Omental fat pad (tissue), 4 donors: Measurements from ENCODE around the gene SSBP3. TPM values are rescaled to one million over a fixed set of nuclear protein-coding genes. Genes with fewer than 3 reads are reported as not detected.

Experiments
- ATAC-seq: fragments of 150-250 bp; one replicate; pipeline ENCODE4 v1.9.1; 2016; ENCODE audit warnings: mild to moderate bottlenecking, moderate library complexity; ENCODE audit not compliant: low FRiP score
- DNase-seq: peaks from one replicate; pipeline ENCODE4 v3.0.0-alpha.2; 2019; ENCODE audit warnings: low spot score
- total RNA-seq, 4 donors: library from RNA; depleted of rRNA; stranded (reverse); fragments of >200 nt; gene quantifications; one replicate each; pipeline ENCODE4 v1.1.0, GENCODE V29; 2016
- TF ChIP-seq, protein P1 (sequence below), 3 donors: fragments of 450-650 bp; IDR thresholded peaks; one replicate each; pipeline ENCODE4 v1.5.1; 2016 to 2017; ENCODE audit warnings: antibody characterized with exemption in 3 of 3, mild to moderate bottlenecking in 3 of 3, moderate library complexity in 2 of 3

SSBP3 gene
- total RNA-seq, 4 donors from 2014 or later, result 21.0 to 32.6 (median 22.9) TPM

DNA sequence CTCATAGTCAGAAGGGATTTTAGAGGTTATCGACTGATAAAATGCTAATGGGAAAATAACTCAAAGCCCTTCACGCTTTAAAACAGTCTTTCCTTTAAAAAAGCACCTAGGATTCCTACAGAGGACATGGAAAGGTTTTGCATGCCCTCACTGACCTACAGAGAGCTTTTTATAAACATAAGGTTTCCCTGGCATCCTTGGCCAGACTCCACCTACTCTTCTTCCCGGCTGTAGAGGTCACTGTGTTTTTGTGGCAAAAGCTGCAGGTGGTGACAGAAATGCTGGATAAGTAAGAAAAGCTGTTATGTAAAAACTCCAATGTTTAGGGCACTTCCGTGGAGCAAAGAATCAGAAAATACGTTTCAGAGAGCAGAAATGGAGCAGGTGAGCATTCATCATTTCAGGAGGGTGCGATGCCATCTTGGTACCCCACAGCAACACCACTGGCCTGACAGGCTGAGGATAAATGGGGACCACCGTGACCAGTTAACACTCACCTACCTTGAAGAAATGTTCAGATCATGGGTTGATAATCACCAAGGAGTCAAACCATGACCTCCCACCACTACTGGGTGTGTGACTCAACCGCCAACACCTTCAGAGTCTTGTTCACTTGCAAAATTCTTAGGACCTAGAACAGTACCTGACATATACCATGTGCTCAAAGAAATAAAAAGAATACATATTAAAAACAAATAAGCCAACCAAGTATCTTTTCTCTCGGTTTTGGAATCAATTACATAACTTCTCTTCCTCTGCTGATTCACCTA is 46.6 kb downstream of the SSBP3 start:
- no peak for DNase-seq
- TF ChIP-seq, protein P1, sequence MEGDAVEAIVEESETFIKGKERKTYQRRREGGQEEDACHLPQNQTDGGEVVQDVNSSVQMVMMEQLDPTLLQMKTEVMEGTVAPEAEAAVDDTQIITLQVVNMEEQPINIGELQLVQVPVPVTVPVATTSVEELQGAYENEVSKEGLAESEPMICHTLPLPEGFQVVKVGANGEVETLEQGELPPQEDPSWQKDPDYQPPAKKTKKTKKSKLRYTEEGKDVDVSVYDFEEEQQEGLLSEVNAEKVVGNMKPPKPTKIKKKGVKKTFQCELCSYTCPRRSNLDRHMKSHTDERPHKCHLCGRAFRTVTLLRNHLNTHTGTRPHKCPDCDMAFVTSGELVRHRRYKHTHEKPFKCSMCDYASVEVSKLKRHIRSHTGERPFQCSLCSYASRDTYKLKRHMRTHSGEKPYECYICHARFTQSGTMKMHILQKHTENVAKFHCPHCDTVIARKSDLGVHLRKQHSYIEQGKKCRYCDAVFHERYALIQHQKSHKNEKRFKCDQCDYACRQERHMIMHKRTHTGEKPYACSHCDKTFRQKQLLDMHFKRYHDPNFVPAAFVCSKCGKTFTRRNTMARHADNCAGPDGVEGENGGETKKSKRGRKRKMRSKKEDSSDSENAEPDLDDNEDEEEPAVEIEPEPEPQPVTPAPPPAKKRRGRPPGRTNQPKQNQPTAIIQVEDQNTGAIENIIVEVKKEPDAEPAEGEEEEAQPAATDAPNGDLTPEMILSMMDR (IDR thresholded peaks at IDR 0.05), result no peak
- ATAC-seq, result no peak

DNA sequence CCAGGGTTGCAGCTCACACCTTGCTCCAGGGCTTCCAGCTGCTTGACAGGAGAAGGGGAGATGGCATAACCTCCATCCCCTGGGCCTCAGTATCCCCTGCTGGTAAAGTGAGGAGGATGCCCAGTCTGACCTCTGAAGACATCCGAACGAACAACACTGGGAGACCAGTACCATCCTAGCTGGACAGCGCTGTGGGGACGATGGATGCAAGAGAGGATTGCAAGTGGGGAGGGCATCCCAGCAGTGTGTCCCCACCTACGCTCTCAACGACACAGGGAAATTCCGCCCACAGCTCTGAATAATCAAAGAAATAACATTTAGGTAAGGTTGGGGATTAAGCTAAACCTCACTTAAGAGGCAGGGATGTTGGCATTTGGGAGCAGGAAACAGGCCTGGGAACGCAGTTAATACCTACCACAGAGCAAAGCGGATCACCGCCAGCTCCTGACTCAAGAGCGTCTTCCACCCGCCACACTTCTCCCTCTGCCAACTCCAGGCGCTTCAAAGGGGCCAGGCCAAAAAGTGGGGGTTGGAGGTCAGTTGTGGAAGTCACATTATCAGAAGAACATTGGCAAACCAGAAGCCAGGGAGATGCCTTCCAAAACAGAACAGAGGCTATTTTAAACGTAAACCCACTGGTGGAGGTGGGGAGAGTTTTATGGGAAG is 47.6 kb downstream of the SSBP3 start:
- DNase-seq (no peak), ATAC-seq (no peak)
- TF ChIP-seq, protein P1 (IDR thresholded peaks at IDR 0.05), result no peak

DNA sequence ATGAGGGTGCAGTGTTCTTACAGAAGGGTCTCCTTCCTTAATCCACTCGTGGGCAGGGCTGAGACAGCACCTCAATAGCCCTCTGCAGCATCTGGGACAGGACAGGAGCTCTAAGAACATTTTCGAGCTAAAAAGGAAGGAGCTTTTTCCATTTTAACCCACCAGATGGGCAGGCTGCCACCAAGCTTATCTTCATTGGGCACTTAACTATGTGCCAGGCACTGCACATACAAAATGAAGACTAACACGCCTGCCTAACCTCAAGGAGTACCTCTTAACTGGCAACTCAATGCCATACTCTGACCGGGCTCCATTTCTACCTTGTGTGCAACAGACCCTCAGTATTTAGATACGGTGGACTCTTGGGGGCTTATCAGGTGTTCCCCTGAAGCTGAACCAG is 48.2 kb downstream of the SSBP3 start:
- TF ChIP-seq, protein P1 (IDR thresholded peaks at IDR 0.05), result no peak
- no peak for DNase-seq
- ATAC-seq, result no peak

DNA sequence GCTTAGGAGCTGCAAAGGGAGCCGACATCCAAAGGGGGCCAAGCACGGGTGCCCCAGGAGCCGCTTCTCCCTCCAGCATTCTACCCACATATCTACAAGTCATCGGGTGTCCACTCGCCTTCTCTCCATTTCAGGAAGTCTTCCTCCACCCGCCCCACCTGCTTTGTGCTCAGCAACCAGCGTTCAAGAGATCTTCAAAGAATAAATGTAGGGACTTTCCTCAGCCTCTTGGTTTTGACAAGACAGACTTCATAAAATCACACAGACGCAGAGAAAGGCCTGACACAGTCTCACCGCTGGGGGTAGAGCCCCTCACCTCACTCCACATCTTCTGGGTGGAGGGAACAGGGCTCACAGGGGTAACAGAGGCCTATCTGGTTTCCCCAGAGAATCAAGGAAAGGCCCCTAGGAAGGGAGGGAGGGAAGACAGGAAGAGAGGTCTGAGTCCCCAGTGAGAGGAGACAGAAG is 49.5 kb downstream of the SSBP3 start:
- TF ChIP-seq, protein P1 (IDR thresholded peaks at IDR 0.05), result no peak
- ATAC-seq (no peak), DNase-seq (no peak)

DNA sequence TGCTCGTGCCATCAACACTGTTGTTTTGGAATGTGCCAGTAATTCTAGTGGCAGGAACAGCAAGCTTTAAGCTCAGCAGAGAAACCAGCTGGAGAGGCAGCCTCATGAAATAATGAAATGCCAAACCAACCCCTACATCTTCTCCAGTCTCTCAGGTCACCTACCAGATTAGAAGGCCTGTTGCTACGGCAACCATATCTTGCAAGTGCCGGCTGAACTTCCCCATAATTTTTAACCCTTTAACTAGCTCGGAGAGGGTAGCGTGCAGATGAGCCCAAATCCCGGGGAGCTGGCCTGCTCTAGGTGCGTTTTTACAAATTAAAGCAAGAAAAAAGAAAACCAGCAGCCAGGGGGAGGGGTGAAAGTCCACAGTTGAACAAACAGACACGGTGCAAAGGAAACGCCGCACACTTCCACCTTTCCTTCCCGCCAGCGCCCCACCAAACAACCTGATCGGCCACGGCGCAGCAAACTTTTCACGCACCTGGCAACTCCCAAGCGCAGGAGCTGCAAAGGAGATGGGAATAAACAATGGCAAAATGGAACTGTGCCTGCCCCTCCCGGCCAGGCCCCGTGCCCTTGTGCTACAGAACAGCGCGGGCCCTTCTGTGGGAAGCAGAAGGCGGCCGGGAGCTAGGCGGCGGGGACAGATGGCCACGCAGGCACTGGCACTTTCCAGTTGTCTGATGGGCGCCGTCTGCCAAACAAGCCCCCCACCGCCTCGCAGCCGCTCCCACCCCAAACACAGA is 50.1 kb downstream of the SSBP3 start:
- TF ChIP-seq, protein P1 (IDR thresholded peaks at IDR 0.05), result no peak
- ATAC-seq (no peak), DNase-seq (no peak)

DNA sequence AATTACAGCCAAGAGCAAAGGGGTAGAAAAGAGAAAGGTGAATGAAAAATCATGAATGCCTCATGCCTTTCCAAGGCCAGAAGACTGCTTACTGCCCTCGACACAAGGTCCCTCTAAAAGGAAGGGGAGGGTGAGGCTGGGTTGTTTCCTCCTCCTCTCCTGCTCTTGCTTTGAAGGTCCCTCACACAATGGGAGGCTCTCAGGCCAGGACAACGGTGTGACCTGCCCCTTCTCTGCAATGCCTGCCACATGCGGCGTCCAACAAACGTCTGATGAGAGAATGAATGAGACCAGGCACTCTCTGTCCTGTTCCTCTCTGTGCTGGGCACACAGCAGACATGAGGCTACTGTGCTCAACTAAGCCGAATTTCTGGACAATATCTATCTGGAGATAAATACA is 51.3 kb downstream of the SSBP3 start:
- no peak for ATAC-seq
- TF ChIP-seq, protein P1 (IDR thresholded peaks at IDR 0.05), result no peak
- no peak for DNase-seq
